DMS153 treated with DMSO at 0.1 percent for 48 hours (cell line): ENCODE results near the gene TBKBP1.

Experiments used
- DNase-seq: peaks from one replicate; lab custom pipeline; 2025; ENCODE audit not compliant: unreplicated experiment; lab: John Stamatoyannopoulos, UW

Gene TBKBP1

GRCh38 chr17:47693731-47694580 is at the start of gene TBKBP1:
Gene TBKBP1 (plus strand): TSS chr17:47694161. CDS start chr17:47696113, 1,952 bp downstream.
- no peak for DNase-seq

GRCh38 chr17:47644324-47644723 is 49.6 kb upstream of the TBKBP1 start:
- DNase-seq: no peak

GRCh38 chr17:47649153-47649971 is 44.6 kb upstream of the TBKBP1 start, which contains the start of gene KPNB1:
Gene KPNB1 (plus strand): TSS chr17:47649919. CDS start chr17:47650245, 326 bp downstream.
- peak; percentile 99 for DNase-seq

GRCh38 chr17:47649972-47650524 is 43.9 kb upstream of the TBKBP1 start:
- no peak for DNase-seq

- peak; percentile 88 for DNase-seq
These were observed 43.1 kb upstream of the TBKBP1 start for GRCh38 chr17:47650525-47651522.

GRCh38 chr17:47651704-47652103 is 42.3 kb upstream of the TBKBP1 start:
- no peak for DNase-seq

GRCh38 chr17:47652570-47652969 is 41.4 kb upstream of the TBKBP1 start:
- DNase-seq: no peak

- no peak for DNase-seq
These were observed 40.5 kb upstream of the TBKBP1 start for GRCh38 chr17:47653442-47653841.

GRCh38 chr17:47654991-47655390 is 39.0 kb upstream of the TBKBP1 start:
- DNase-seq: no peak

- no peak for DNase-seq
These were observed 33.9 kb upstream of the TBKBP1 start for GRCh38 chr17:47660064-47660492.

- peak; percentile 5 for DNase-seq
These were observed 29.9 kb upstream of the TBKBP1 start for GRCh38 chr17:47663912-47664623.

- DNase-seq: no peak
These were observed 29.4 kb upstream of the TBKBP1 start for GRCh38 chr17:47664624-47664941.

GRCh38 chr17:47665655-47666054 is 28.3 kb upstream of the TBKBP1 start:
- no peak for DNase-seq

GRCh38 chr17:47669081-47669480 is 24.9 kb upstream of the TBKBP1 start:
- no peak for DNase-seq

- DNase-seq: no peak
These were observed 23.9 kb upstream of the TBKBP1 start for GRCh38 chr17:47670064-47670463.

GRCh38 chr17:47674499-47674898 is 19.5 kb upstream of the TBKBP1 start:
- no peak for DNase-seq

GRCh38 chr17:47675380-47676198 is 18.4 kb upstream of the TBKBP1 start:
- DNase-seq: no peak

GRCh38 chr17:47676199-47676472 is 17.8 kb upstream of the TBKBP1 start:
- no peak for DNase-seq

GRCh38 chr17:47676510-47677165 is 17.3 kb upstream of the TBKBP1 start:
- DNase-seq: no peak
